ENCODE results near the gene YES1.

DNA sequence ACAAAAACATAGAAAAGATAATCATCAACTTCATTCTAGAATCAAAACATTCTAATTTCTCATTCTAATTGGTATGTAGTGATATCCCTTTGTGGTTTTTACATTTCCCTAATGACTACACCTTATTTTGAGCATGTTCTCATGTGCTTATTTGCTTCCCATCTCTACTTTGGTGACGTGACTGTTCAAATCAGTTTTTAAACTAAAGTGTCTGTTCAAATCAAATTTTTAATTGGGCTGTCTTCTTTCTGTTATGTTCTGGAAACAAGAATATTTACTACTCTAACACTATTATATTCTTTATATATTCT, 45.5 kb downstream of the YES1 start:
- TF ChIP-seq GATA2 (IDR thresholded peaks at IDR 0.05; ENCODE audit: low read depth, low read length): no peak
- TF ChIP-seq GATA3 (IDR thresholded peaks at IDR 0.05; ENCODE audit: low read depth, low read length): no peak

All from SH-SY5Y (cell line).